Measurements from ENCODE around the gene BBS9. TPM values are rescaled to one million over a fixed set of nuclear protein-coding genes. Genes with fewer than 3 reads are reported as not detected.

Gene BBS9
- polyA plus RNA-seq, 10 donors: 13.5 to 26.9 (median 16.7) TPM

GRCh38 chr7:33643530-33643929, 514.2 kb downstream of the BBS9 start:
- no peak for DNase-seq

DNA sequence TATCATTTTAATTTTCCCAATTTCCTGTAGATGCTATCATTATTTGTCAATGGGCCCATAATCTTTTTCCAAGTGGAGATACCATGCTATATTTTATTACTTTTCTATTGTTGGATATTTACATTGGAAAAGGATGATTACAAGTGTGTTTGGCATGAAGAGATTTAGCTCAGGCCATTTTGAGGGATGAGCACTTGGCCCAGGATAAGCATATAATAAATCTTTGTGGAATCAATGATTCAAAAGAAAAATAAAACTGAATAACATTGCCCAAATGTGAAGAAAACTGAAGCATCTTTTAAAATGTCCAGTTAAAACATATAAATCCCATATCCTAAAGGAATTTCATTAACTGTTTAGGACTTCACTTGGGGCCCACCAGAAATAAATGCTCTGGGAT, 515.1 kb downstream of the BBS9 start:
- DNase-seq: no peak

DNA sequence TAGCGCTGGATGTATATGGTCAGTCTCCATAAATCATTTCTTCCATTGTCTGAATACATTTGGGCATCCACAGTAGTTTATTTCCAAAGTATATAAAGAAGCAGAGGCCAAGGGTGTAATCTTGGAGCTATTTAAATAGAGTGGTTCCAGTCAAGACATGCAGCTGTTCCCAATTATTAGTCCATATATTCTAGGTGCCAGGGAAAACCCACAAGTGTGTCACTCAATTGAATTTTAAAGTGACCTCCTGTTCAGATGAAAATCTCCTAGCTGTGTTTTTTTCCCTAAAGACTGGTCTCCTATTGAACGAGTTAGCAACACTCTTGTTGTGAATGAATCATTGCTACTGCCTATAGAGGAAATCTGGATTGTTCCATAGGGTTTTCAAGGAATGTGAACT, 515.7 kb downstream of the BBS9 start:
- peak in 1 of 3 donors; percentile 54 for DNase-seq

- DNase-seq: no peak
Measured at GRCh38 chr7:33646166-33646565, 516.8 kb downstream of the BBS9 start.

DNA sequence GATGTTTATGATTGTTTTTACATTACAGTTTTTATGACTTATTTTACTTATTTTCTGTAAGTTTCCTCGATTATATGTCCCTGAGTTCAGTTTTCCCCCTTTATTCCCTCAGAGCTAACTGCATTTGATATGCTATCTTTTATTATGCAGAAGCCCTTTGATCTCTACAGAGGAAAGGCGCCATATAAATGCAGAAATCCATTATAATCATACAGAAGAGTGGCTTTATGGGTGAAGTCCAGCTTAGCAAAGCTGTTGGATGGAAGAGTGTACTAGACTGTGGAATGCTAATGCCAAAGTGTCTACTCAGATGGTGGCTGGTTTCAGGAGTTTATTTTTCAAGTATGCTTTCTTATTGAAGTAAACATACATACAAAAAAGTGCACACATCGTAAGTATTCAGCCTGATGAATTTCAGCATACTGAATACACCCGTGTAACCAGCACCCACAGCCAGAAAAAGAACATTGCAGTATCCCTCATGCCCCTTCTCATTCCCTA, 517.6 kb downstream of the BBS9 start:
- no peak for DNase-seq

- no peak for DNase-seq
Measured at GRCh38 chr7:33649476-33650441, 520.4 kb downstream of the BBS9 start.

DNA sequence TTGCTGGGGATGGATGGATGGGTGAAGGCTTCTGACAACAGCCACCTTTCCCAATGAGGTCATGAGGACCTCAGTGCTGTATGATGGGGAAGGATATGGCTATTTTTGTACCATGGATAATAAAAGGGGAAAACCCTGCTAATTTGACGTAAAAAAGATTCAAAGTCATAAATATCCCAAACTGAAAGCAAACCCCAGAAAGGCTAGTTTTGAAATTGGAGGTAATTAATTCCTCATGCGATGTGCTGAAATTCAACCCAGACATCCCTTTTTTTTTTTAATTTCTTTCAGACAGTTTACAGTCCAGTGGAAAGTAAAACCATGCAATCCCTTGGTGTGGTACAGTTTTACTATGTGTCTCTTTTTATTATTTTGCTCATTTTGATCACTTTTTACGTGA, 521.5 kb downstream of the BBS9 start:
- peak in 1 of 3 donors; percentile 40 for DNase-seq

- no peak for DNase-seq
Measured at GRCh38 chr7:33651998-33652515, 522.7 kb downstream of the BBS9 start.

GRCh38 chr7:33654676-33655075, 525.3 kb downstream of the BBS9 start:
- DNase-seq: no peak

Other genes starting within 250 kb of the BBS9 start
- 10 to 100 TPM; 26.9 to 47.2 (median 40.1) TPM for gene KBTBD2, start 237.8 kb upstream of the BBS9 start, polyA plus RNA-seq (ENCODE audit: insufficient read length in 10 of 10)
- 100 to 1,000 TPM; 135 to 257 (median 167) TPM for gene FKBP9, start 172.1 kb upstream of the BBS9 start, polyA plus RNA-seq (ENCODE audit: insufficient read length in 10 of 10)
- gene NT5C3A, start 66.8 kb upstream of the BBS9 start, polyA plus RNA-seq (ENCODE audit: insufficient read length in 10 of 10): 10 to 100 TPM; 17.9 to 46.1 (median 27.9) TPM
- gene RP9, start 20.2 kb upstream of the BBS9 start, polyA plus RNA-seq (ENCODE audit: insufficient read length in 10 of 10): 10 to 100 TPM; 19.5 to 30.1 (median 23.9) TPM

Measured in muscle of back (tissue), 11 donors.